ENCODE measurements around the gene NRROS.

The NRROS gene

DNA sequence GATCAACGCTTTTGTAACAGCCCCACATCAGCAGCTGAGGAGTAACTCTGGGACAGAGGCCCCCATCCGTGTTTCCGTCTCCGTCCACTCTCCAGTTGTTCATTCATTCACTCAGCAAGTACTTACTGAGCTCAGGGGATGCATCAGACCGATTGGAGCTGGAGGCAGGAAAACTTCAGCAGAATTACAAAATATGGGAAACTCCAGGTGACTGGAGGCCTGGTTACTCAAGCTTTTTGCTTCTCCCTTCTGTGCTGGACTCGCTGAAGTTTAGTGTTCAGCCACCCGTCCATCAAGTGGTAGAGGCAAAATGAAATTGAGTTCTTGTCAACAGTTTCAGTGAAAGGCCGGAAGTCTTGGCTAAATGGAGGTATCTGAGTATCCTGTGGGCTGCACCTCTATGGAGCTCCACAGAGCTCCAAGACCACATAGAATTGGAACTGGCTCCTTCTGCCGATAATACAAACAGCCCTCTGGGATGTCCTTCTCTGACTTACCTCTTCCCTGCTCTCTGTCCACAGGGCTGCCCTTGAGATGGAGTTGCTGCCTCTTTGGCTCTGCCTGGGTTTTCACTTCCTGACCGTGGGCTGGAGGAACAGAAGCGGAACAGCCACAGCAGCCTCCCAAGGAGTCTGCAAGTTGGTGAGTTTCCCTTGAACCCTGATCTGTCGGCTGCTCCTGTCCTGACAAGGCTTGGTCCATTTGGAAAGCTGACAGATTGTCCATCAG lies 14.7 kb downstream of the NRROS start:
- peaks cover 15% of the 10 kb centered on the region for H3K4me1 ChIP-seq (ENCODE audit: insufficient read depth, poor library complexity, severe bottlenecking)
- TF ChIP-seq CTCF (IDR thresholded peaks at IDR 0.05; ENCODE audit: poor library complexity, severe bottlenecking) = no peak
- ATAC-seq (ENCODE audit: low read depth) (no peak), DNase-seq (ENCODE audit: low spot score) (no peak)
- H3K27me3 ChIP-seq (ENCODE audit: insufficient read depth, poor library complexity, severe bottlenecking) = no peaks in the 10 kb centered on the region
- peak overlapping the region; percentile 6 for H3K27ac ChIP-seq (ENCODE audit: poor library complexity, severe bottlenecking)
- no peaks in the 10 kb centered on the region for H3K9me3 ChIP-seq (ENCODE audit: severe bottlenecking)
- no peak overlapping the region for H3K4me3 ChIP-seq (ENCODE audit: severe bottlenecking)
- H3K36me3 ChIP-seq (ENCODE audit: low read depth) = no peaks in the 10 kb centered on the region

DNA sequence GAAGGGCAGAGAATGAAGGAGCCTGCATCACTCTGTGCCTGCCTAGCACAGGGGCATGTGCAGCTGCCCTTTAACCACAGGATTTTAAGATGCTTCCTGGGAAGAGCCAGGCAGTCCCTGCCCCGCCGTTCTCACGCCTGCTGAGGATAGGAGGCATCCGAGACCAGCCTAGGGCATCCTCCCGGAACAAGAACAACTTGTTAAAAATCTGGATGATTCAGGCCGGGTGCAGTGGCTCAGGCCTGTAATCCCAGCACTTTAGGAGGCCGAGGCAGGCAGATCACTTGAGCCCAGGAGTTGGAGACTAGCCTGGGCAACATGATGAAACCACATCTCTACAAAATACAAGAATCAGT lies 15.2 kb downstream of the NRROS start:
- peak; percentile 30 for ATAC-seq (ENCODE audit: low read depth)
- Histone ChIP-seq H3K36me3 (ENCODE audit: low read depth) (no peaks in the 10 kb centered on the region), H3K27ac (ENCODE audit: poor library complexity, severe bottlenecking) (peak overlapping the region; percentile 6), H3K27me3 (ENCODE audit: insufficient read depth, poor library complexity, severe bottlenecking) (no peaks in the 10 kb centered on the region), H3K4me3 (ENCODE audit: severe bottlenecking) (no peak overlapping the region), H3K9me3 (ENCODE audit: severe bottlenecking) (no peaks in the 10 kb centered on the region), H3K4me1 (ENCODE audit: insufficient read depth, poor library complexity, severe bottlenecking) (peaks cover 15% of the 10 kb centered on the region)
- TF ChIP-seq CTCF (IDR thresholded peaks at IDR 0.05; ENCODE audit: poor library complexity, severe bottlenecking) = no peak
- no peak for DNase-seq (ENCODE audit: low spot score)

GRCh38 chr3:196655496-196655895 lies 16.0 kb downstream of the NRROS start:
- TF ChIP-seq CTCF (IDR thresholded peaks at IDR 0.05; ENCODE audit: poor library complexity, severe bottlenecking) = no peak
- Histone ChIP-seq H3K27ac (ENCODE audit: poor library complexity, severe bottlenecking) (no peak overlapping the region), H3K9me3 (ENCODE audit: severe bottlenecking) (no peaks in the 10 kb centered on the region), H3K27me3 (ENCODE audit: insufficient read depth, poor library complexity, severe bottlenecking) (no peaks in the 10 kb centered on the region), H3K4me1 (ENCODE audit: insufficient read depth, poor library complexity, severe bottlenecking) (peaks cover 15% of the 10 kb centered on the region), H3K36me3 (ENCODE audit: low read depth) (no peaks in the 10 kb centered on the region), H3K4me3 (ENCODE audit: severe bottlenecking) (no peak overlapping the region)
- ATAC-seq (ENCODE audit: low read depth) = no peak
- no peak for DNase-seq (ENCODE audit: low spot score)

DNA sequence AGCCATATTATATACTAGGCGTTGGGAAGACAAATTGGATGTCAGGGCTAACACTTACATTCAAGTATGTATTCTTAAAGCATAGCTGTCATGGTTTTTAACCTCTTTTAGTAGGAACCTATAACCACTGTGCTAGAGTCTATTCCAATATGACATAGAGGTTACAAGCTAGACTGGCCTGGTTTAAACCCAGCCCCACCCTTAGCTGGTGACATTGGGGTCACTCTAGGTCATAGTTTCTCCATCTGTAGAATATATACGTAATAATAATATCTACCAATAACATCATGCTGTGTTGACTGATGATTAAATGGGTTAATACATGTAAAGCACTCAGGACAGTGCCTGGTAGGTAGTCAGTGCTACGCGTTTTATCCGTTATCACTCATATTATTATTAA lies 16.7 kb downstream of the NRROS start:
- Histone ChIP-seq H3K36me3 (ENCODE audit: low read depth) (no peaks in the 10 kb centered on the region), H3K9me3 (ENCODE audit: severe bottlenecking) (no peaks in the 10 kb centered on the region), H3K4me1 (ENCODE audit: insufficient read depth, poor library complexity, severe bottlenecking) (peaks cover 9% of the 10 kb centered on the region), H3K27me3 (ENCODE audit: insufficient read depth, poor library complexity, severe bottlenecking) (no peaks in the 10 kb centered on the region), H3K4me3 (ENCODE audit: severe bottlenecking) (no peak overlapping the region), H3K27ac (ENCODE audit: poor library complexity, severe bottlenecking) (no peak overlapping the region)
- DNase-seq (ENCODE audit: low spot score) = no peak
- TF ChIP-seq CTCF (IDR thresholded peaks at IDR 0.05; ENCODE audit: poor library complexity, severe bottlenecking) = no peak
- no peak for ATAC-seq (ENCODE audit: low read depth)

DNA sequence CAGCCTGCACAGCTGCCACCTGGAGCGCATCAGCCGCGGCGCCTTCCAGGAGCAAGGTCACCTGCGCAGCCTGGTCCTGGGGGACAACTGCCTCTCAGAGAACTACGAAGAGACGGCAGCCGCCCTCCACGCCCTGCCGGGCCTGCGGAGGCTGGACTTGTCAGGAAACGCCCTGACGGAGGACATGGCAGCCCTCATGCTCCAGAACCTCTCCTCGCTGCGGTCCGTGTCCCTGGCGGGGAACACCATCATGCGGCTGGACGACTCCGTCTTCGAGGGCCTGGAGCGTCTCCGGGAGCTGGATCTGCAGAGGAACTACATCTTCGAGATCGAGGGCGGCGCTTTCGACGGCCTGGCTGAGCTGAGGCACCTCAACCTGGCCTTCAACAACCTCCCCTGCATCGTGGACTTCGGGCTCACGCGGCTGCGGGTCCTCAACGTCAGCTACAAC lies 20.4 kb downstream of the NRROS start:
- no peak for ATAC-seq (ENCODE audit: low read depth)
- H3K4me3 ChIP-seq (ENCODE audit: severe bottlenecking) = no peak overlapping the region
- H3K27me3 ChIP-seq (ENCODE audit: insufficient read depth, poor library complexity, severe bottlenecking) = no peaks in the 10 kb centered on the region
- DNase-seq (ENCODE audit: low spot score) = no peak
- peaks cover under 1% of the 10 kb centered on the region for H3K4me1 ChIP-seq (ENCODE audit: insufficient read depth, poor library complexity, severe bottlenecking)
- TF ChIP-seq CTCF (IDR thresholded peaks at IDR 0.05; ENCODE audit: poor library complexity, severe bottlenecking) = no peak
- H3K27ac ChIP-seq (ENCODE audit: poor library complexity, severe bottlenecking) = no peak overlapping the region
- H3K36me3 ChIP-seq (ENCODE audit: low read depth) = no peaks in the 10 kb centered on the region
- H3K9me3 ChIP-seq (ENCODE audit: severe bottlenecking) = no peaks in the 10 kb centered on the region
